Measurements from ENCODE around the gene LGALS12.
"Not testable (repeated sequence)": the region's sequence is repeated elsewhere in the genome, so short reads cannot be mapped to it uniquely, and the experiment has no call there.

The LGALS12 gene

GRCh38 chr11:63534895-63535461 lies 29.1 kb downstream of the LGALS12 start:
- peak; percentile 17 for DNase-seq

GRCh38 chr11:63535734-63536133 lies 29.9 kb downstream of the LGALS12 start:
- peak; percentile 32 for DNase-seq

GRCh38 chr11:63536669-63537292 lies 30.9 kb downstream of the LGALS12 start, which contains the start of gene PLAAT4:
PLAAT4 (plus strand) TSS chr11:63536808; CDS start chr11:63536869, 61 bp downstream.
- DNase-seq, result peak; percentile 33

GRCh38 chr11:63537293-63538101 lies 31.6 kb downstream of the LGALS12 start:
- no peak for DNase-seq

- DNase-seq, result not testable (repeated sequence)
Observed at GRCh38 chr11:63542506-63542905, 36.6 kb downstream of the LGALS12 start.

GRCh38 chr11:63543711-63544110 lies 37.8 kb downstream of the LGALS12 start:
- DNase-seq, result no peak

GRCh38 chr11:63547061-63547460 lies 41.2 kb downstream of the LGALS12 start:
- no peak for DNase-seq

- DNase-seq, result no peak
Observed at GRCh38 chr11:63548178-63548577, 42.3 kb downstream of the LGALS12 start.

- DNase-seq, result no peak
Observed at GRCh38 chr11:63549411-63549810, 43.5 kb downstream of the LGALS12 start.

GRCh38 chr11:63550156-63550700 lies 44.3 kb downstream of the LGALS12 start:
- DNase-seq, result not testable (repeated sequence)

- no peak for DNase-seq
Observed at GRCh38 chr11:63551091-63551888, 45.4 kb downstream of the LGALS12 start.

GRCh38 chr11:63551889-63552266 lies 46.0 kb downstream of the LGALS12 start:
- DNase-seq, result no peak

- no peak for DNase-seq
Observed at GRCh38 chr11:63552921-63553320, 47.0 kb downstream of the LGALS12 start.

- peak; percentile 44 for DNase-seq
Observed at GRCh38 chr11:63553759-63554158, 47.9 kb downstream of the LGALS12 start.

GRCh38 chr11:63554877-63555223 lies 49.0 kb downstream of the LGALS12 start:
- DNase-seq, result no peak

- no peak for DNase-seq
Observed at GRCh38 chr11:63556404-63557013, 50.6 kb downstream of the LGALS12 start.

GRCh38 chr11:63557570-63557969 lies 51.7 kb downstream of the LGALS12 start:
- DNase-seq, result no peak

- no peak for DNase-seq
Observed at GRCh38 chr11:63558459-63559157, 52.7 kb downstream of the LGALS12 start.

GRCh38 chr11:63560506-63561180 lies 54.8 kb downstream of the LGALS12 start:
- DNase-seq, result no peak

- no peak for DNase-seq
Observed at GRCh38 chr11:63563201-63564055, 57.5 kb downstream of the LGALS12 start, which contains the start of gene PLAAT2. PLAAT2 (minus strand) TSS chr11:63563379; CDS start chr11:63563324, 55 bp downstream.
